HTR-8/SVneo (cell line): ENCODE data around the gene CYP19A1.
"Not testable (repeated sequence)": the region's sequence is repeated elsewhere in the genome, so short reads cannot be mapped to it uniquely, and the experiment has no call there.

Source experiments
- DNase-seq: peaks from one replicate; pipeline ENCODE4 v3.0.0; 2011; ENCODE audit warnings: low spot score, mixed read lengths; ENCODE audit not compliant: insufficient read length
- FAIRE-seq: peaks from 2 replicates; lab custom pipeline; 2011; peaks lifted over from hg19 to GRCh38; lab: Jason Lieb, UNC

Gene CYP19A1

GRCh38 chr15:51191072-51191670 is 147.2 kb downstream of the CYP19A1 start:
- no peak for FAIRE-seq
- no peak for DNase-seq

- no peak for FAIRE-seq
- DNase-seq = no peak
Measured at GRCh38 chr15:51190424-51191068, 147.8 kb downstream of the CYP19A1 start.

DNA sequence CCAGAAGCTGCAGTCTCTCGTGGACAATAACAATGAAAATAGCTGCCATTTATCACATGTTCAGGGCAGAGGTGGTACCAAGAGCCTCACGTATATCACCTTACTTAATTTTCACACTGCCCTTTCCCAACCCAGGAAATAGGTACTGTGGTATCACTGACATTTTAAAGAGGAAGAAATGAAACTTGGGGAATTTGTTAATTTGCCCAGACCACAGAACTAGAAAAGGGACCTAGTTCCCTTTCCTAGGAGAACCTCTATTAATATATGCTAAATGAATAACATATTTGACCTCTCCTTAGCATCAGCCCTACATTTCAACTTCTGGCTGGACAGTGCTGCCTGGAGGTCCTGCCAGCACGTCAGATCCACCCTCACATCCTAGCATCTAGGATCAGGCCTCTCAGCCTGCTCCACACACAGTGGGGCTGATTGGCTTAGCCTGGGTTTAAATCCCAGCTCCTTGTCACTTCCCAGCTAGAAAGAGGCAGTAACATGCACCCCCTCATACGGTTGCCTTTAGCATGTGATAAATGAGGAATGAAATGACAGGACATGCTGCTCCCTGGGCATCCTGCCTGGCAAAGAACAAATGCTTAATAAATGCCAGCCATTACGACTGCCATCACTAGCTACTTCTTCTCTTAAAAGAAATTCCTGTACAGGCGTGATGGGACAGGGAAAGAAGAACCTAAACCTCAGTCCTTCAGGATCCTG is 148.6 kb downstream of the CYP19A1 start:
- DNase-seq (no peak), FAIRE-seq (no peak)

GRCh38 chr15:51188791-51189190 is 149.6 kb downstream of the CYP19A1 start:
- DNase-seq, FAIRE-seq: not testable (repeated sequence)

GRCh38 chr15:51186891-51187290 is 151.5 kb downstream of the CYP19A1 start:
- no peak for FAIRE-seq
- DNase-seq = no peak

- FAIRE-seq (no peak), DNase-seq (no peak)
Measured at GRCh38 chr15:51186181-51186705, 152.2 kb downstream of the CYP19A1 start.

- FAIRE-seq (no peak), DNase-seq (no peak)
Measured at GRCh38 chr15:51185213-51186159, 152.9 kb downstream of the CYP19A1 start.

- no peak for FAIRE-seq
Measured at GRCh38 chr15:51184627-51185026, 153.8 kb downstream of the CYP19A1 start.

DNA sequence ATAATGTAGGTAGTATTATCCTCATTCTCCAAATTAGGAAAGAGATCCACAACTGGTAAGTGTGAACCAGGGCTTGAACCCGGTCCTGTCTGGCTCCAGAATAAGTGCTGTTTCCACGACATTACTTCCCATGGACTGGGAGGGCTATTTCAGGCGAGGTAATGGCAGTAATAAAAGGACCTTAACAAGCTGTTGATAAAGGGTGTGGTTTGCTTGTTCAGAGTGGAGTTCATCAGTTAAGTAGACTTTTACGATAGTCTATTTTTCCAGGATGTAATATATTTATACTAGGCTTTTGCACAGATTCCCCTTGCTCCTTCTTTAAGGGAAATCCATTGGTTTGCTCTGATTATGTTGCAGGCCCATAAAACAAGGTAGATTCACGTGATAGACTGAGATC is 155.3 kb downstream of the CYP19A1 start:
- DNase-seq = no peak

More at GRCh38 chr15:51184627-51185026, 153.8 kb downstream of the CYP19A1 start:
- DNase-seq = no peak

GRCh38 chr15:51181905-51182304 is 156.5 kb downstream of the CYP19A1 start:
- FAIRE-seq (no peak), DNase-seq (no peak)

More for the DNA sequence above, 155.3 kb downstream of the CYP19A1 start:
- FAIRE-seq = no peak

DNA sequence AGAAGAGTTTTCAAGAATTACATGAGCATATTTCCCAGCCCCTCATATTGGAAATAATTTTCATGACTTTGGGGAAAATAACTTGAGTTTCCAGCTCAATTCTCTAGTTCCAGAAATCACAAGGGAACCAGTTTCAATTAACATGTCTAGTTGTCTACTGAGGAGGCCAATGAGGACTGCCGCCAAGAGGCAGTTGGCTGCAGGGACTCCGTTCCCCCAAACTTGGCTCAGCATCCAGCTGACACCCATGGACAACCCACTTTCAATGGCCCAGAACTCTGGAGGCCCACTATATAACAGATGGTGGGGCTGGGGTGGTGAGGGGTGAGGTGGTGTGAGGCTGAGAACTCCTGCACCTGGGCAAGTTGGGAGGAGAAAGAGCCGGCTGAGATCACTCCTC is 157.2 kb downstream of the CYP19A1 start:
- DNase-seq (no peak), FAIRE-seq (no peak)

- FAIRE-seq (no peak), DNase-seq (no peak)
Measured at GRCh38 chr15:51180534-51180933, 157.9 kb downstream of the CYP19A1 start.

DNA sequence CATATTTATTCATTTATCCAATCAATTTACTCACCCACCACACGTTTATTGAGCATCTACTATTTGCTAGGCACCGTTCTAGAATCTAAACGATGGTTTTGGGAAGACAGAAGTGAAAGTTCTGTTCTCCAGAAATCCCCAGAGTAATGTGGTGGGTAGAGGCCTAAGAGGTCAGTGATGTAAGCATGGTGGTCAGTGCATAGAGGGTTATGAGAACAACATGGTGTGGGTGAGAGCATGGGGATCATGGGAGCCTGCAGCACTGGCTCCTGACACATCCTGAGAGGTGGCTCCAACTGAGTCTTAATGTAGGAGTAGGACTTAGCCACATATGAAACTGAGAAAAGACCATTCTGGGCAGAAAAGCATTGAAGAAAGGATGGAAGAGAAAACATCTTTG is 158.4 kb downstream of the CYP19A1 start:
- DNase-seq (no peak), FAIRE-seq (no peak)

GRCh38 chr15:51172193-51172592 is 166.2 kb downstream of the CYP19A1 start:
- FAIRE-seq = no peak
- no peak for DNase-seq

GRCh38 chr15:51171634-51171932 is 166.8 kb downstream of the CYP19A1 start:
- FAIRE-seq (no peak), DNase-seq (no peak)

GRCh38 chr15:51170882-51171633 is 167.3 kb downstream of the CYP19A1 start:
- no peak for DNase-seq
- FAIRE-seq = no peak

- no peak for FAIRE-seq
Measured at GRCh38 chr15:51168700-51169099, 169.7 kb downstream of the CYP19A1 start.

DNA sequence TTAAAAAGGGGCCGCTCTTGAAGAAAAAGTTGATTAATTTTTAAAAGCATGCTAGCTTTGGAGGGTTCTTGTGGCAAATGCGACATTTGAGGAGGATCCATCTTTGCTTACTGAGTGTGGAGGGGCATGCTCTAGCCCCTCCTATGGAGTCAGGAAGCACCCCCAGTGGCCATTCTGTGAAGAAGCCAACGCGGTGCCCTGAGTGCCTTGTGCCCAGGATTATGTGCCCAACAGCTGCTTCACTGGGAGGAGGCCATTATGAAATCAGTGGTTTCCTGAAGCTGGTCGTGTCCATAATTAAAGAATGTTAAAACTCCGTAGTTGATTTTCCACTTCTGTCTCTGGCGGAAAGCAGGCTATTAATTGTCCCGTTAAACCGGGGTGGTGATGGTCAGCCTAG is 174.6 kb downstream of the CYP19A1 start:
- FAIRE-seq (no peak), DNase-seq (no peak)

More at GRCh38 chr15:51168700-51169099, 169.7 kb downstream of the CYP19A1 start:
- DNase-seq = no peak
